ENCODE results near the gene STIP1. TPM values are rescaled to one million over a fixed set of nuclear protein-coding genes. Genes with fewer than 3 reads are reported as not detected.

The STIP1 gene
- total RNA-seq, 1 donor from 2014 or later, result 97.4 TPM

DNA sequence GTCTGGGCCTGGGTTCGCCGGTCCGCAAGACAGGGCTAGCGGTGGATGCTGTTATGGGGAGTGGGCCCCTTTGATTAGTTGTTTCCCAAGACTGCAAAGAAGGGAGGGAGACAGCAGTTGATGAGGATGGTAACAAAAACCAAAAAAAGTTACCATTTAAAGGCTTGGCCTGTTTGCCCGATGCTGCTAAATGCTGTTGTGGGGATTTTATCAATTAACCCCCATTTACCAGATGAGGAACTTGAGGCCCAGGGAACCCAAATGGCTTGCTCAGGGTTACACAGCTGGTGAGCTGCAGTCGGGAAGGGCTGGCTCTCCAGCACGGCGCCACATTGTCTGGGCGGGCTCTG is 36.7 kb downstream of the STIP1 start:
- H3K4me3 ChIP-seq, result no peak overlapping the region
- no peaks in the 10 kb centered on the region for H3K9me3 ChIP-seq (replicated peaks)
- H3K27me3 ChIP-seq (ENCODE audit: low read depth), result no peaks in the 10 kb centered on the region
- intact Hi-C loops (cut with micrococcal nuclease), result no loop called here
- H3K4me1 ChIP-seq, result peaks cover 37% of the 10 kb centered on the region
- no peak for DNase-seq
- H3K27ac ChIP-seq (replicated peaks), result no peak overlapping the region
- peaks cover 6% of the 10 kb centered on the region for H3K36me3 ChIP-seq
- TF ChIP-seq, protein P1, sequence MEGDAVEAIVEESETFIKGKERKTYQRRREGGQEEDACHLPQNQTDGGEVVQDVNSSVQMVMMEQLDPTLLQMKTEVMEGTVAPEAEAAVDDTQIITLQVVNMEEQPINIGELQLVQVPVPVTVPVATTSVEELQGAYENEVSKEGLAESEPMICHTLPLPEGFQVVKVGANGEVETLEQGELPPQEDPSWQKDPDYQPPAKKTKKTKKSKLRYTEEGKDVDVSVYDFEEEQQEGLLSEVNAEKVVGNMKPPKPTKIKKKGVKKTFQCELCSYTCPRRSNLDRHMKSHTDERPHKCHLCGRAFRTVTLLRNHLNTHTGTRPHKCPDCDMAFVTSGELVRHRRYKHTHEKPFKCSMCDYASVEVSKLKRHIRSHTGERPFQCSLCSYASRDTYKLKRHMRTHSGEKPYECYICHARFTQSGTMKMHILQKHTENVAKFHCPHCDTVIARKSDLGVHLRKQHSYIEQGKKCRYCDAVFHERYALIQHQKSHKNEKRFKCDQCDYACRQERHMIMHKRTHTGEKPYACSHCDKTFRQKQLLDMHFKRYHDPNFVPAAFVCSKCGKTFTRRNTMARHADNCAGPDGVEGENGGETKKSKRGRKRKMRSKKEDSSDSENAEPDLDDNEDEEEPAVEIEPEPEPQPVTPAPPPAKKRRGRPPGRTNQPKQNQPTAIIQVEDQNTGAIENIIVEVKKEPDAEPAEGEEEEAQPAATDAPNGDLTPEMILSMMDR (IDR thresholded peaks at IDR 0.05; ENCODE audit: borderline replicate concordance), result no peak

DNA sequence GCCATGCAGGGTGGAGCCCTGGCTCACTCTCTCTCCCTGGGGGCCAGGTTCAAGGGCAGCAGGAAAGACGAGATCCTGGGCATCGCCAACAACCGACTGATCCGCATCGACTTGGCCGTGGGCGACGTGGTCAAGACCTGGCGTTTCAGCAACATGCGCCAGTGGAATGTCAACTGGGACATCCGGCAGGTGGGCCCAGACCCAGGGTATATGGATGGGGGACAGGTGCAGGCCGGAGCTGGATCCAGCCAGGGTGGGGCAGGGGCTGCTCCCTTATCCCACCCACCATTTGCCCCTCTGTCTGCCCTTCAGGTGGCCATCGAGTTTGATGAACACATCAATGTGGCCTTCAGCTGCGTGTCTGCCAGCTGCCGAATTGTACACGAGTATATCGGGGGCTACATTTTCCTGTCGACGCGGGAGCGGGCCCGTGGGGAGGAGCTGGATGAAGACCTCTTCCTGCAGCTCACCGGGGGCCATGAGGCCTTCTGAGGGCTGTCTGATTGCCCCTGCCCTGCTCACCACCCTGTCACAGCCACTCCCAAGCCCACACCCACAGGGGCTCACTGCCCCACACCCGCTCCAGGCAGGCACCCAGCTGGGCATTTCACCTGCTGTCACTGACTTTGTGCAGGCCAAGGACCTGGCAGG is 37.2 kb downstream of the STIP1 start:
- Histone ChIP-seq H3K4me1 (peaks cover 42% of the 10 kb centered on the region), H3K36me3 (peaks cover 6% of the 10 kb centered on the region), H3K4me3 (no peak overlapping the region), H3K27me3 (ENCODE audit: low read depth) (no peaks in the 10 kb centered on the region), H3K9me3 (replicated peaks) (no peaks in the 10 kb centered on the region), H3K27ac (replicated peaks) (peak overlapping the region; percentile 30)
- no peak for DNase-seq
- intact Hi-C loops (cut with micrococcal nuclease), result no loop called here
- TF ChIP-seq, protein P1 (IDR thresholded peaks at IDR 0.05; ENCODE audit: borderline replicate concordance), result no peak

DNA sequence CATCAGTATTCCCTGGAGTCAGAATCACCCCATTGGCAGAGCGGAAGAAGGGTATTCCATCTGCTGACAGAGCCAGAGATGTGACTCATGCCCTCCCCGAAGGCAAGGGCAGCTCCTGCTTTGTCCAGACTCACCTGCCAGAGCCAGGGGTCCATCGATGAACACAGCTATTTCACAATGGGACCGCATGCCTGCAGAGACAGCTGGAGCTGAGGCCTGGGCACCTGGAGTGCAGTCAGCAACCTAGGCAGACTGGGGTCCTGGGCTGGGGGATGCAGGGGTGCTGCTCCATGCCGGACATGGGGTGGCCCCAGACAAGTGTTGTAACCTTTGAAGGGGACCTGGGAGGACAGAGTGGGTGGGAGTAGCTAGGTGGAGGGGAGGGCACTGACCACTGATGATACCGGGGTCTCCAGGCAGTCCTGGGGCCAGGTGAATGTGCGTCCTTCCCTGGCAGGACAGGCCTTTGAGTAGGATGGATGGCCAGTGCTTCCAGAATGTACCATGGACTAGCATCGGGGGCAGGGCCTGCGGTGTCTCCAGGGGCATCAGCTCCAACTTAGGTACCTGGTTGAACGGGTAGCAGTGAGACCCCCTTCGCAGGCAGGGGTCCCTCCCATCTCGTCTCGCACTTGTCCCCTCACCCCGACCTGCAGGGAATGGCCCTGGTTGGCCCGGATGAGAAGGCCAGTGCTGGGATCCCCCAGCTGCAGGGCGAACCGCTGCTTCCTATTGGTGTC is 38.4 kb downstream of the STIP1 start:
- Histone ChIP-seq H3K27ac (replicated peaks) (peak overlapping the region; percentile 98), H3K9me3 (replicated peaks) (no peaks in the 10 kb centered on the region), H3K4me1 (peaks cover 52% of the 10 kb centered on the region), H3K4me3 (peak overlapping the region; percentile 95), H3K36me3 (peaks cover 6% of the 10 kb centered on the region), H3K27me3 (ENCODE audit: low read depth) (no peaks in the 10 kb centered on the region)
- intact Hi-C loops (cut with micrococcal nuclease), result no loop called here
- TF ChIP-seq, protein P1 (IDR thresholded peaks at IDR 0.05; ENCODE audit: borderline replicate concordance), result no peak
- no peak for DNase-seq

DNA sequence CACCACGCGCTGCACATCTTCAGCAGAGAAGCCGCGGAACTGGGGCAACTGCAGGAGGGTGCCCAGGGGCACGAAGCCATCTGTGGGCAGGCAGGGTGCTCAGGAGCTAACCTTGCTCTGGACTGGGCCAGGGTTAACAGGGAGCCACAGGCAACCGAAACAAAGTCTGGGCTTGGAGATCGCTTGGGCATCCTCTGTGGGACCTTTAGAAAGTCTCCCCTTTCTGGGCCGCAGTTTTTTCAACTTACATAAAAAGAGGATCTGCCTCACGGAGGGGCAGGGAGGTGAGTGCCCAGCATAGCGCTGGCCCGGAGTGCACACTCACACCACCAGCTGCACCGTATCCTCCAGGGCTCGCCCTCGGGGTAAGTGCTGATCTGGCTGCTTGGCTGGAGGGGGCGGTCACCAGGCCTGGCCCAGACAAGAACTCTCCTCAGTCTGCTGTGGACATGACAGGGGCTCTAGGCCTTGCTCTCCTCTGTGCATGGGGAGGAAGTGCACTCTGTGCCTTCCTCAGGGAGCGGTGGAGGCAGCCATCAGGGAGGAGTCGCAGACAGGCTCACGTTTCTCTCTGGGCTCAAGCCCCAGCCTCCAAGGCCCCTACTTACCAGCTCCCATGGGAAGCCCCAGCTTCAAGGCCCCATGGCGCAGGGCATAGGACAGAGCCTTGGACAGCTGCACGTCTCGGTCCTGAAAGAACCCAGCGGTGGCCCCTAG is 39.1 kb downstream of the STIP1 start:
- H3K4me3 ChIP-seq, result peak overlapping the region; percentile 95
- no peak for DNase-seq
- peak overlapping the region; percentile 98 for H3K27ac ChIP-seq (replicated peaks)
- H3K36me3 ChIP-seq, result peaks cover 6% of the 10 kb centered on the region
- peaks cover 60% of the 10 kb centered on the region for H3K4me1 ChIP-seq
- TF ChIP-seq, protein P1 (IDR thresholded peaks at IDR 0.05; ENCODE audit: borderline replicate concordance), result no peak
- intact Hi-C loops (cut with micrococcal nuclease), result no loop called here
- H3K9me3 ChIP-seq (replicated peaks), result no peaks in the 10 kb centered on the region
- H3K27me3 ChIP-seq (ENCODE audit: low read depth), result no peaks in the 10 kb centered on the region

DNA sequence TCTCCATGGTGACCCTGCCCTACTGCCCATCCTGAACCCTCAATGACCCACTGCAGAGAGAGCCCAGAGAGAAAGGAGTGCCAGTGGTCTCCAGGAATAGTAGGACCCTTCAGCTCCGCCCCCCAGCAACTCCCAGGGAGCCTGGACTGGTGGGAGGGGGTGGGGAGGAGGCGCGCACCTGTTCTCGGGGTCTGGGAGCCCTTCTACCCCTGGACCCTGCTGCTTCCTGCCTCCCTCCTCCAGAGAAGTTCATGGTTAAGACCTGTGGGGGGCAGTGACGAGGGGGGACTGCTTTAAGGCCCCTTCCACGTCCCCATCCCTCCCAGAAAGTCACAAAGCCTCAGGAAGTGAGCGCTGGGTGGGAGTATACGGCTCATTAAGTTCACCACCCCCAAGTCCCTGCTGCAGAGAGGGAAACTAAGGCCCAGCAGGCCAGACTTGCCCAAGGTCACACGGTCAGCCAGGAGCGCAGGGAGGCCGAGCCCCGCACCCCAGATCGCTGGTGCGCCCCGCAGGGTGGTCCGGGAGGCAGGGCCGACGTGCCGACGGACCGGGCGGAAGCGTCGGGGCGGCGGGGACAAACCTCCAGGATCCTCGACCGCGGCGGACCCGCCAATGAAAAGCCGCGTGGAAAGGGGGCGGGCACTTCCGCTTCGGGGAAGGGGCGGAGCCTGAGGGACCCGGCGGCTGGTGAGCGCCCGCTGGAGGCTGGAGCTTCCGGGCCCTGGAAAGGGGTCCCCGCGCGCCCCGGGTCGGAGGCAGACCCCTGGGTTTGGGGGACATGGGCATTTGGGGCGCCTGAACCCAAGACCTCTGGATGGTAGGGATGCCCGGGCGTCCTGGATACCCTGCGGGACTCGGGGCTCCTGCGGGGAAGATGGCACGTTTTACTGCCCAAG is 39.9 kb downstream of the STIP1 start, which contains the start of the genes NUDT22 and TRPT1:
NUDT22 (plus strand) TSS at position 667 of the 899 bp plus-strand sequence. CDS start 379 bp downstream, outside the sequence.
TRPT1 (minus strand) TSS at position 579 of the 899 bp plus-strand sequence; CDS start at position 253, 326 bp downstream.
- Histone ChIP-seq H3K36me3 (peaks cover 6% of the 10 kb centered on the region), H3K27me3 (ENCODE audit: low read depth) (no peaks in the 10 kb centered on the region), H3K4me1 (peaks cover 68% of the 10 kb centered on the region), H3K9me3 (replicated peaks) (no peaks in the 10 kb centered on the region), H3K27ac (replicated peaks) (peak within 1 kb of the TSS; percentile 98), H3K4me3 (peak within 1 kb of the TSS; percentile 95)
- intact Hi-C loops (cut with micrococcal nuclease), result no loop called here
- TF ChIP-seq, protein P1 (IDR thresholded peaks at IDR 0.05; ENCODE audit: borderline replicate concordance), result peak; percentile 34
- peak; percentile 93 for DNase-seq
